IMR-90 (cell line): ENCODE data around the gene MLF2.

Source experiments
- CEBPB ChIP-seq: IDR thresholded peaks from 2 replicates; pipeline ENCODE4 v1.6.1; 2012; ENCODE audit warnings: low read depth, low read length, improper control_type of control experiment
- MAZ ChIP-seq: IDR thresholded peaks from 2 replicates; pipeline ENCODE4 v1.6.1; 2012; ENCODE audit warnings: low read depth, mild to moderate bottlenecking, low read length, improper control_type of control experiment, moderate library complexity, borderline replicate concordance
- TF ChIP-seq, protein P1 (sequence below): conservative IDR thresholded peaks from 2 replicates; pipeline ENCODE4 v1.5.1; 2012; ENCODE audit warnings: mild to moderate bottlenecking, low read depth, low read length, improper control_type of control experiment

DNA sequence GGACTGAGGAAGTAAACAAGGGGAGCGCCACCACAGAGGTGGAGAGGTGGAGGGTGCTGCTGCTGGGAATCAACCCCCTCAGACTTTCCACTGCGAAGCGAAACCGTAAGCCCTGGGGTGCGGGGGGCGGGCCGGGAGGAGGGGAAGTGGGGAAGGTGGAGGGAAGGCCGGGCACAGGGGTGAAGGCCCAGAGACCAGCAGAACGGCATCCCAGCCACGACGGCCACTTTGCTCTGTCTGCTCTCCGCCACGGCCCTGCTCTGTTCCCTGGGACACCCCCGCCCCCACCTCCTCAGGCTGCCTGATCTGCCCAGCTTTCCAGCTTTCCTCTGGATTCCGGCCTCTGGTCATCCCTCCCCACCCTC is 19.4 kb upstream of the MLF2 start, which contains the start of gene LAG3:
- TF ChIP-seq, protein P1, sequence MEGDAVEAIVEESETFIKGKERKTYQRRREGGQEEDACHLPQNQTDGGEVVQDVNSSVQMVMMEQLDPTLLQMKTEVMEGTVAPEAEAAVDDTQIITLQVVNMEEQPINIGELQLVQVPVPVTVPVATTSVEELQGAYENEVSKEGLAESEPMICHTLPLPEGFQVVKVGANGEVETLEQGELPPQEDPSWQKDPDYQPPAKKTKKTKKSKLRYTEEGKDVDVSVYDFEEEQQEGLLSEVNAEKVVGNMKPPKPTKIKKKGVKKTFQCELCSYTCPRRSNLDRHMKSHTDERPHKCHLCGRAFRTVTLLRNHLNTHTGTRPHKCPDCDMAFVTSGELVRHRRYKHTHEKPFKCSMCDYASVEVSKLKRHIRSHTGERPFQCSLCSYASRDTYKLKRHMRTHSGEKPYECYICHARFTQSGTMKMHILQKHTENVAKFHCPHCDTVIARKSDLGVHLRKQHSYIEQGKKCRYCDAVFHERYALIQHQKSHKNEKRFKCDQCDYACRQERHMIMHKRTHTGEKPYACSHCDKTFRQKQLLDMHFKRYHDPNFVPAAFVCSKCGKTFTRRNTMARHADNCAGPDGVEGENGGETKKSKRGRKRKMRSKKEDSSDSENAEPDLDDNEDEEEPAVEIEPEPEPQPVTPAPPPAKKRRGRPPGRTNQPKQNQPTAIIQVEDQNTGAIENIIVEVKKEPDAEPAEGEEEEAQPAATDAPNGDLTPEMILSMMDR: no peak
- no peak for TF ChIP-seq MAZ
- TF ChIP-seq CEBPB: no peak
